GM19099 (cell line): Measurements from ENCODE around the gene TOR1A.

Experiments
- POLR2A ChIP-seq: IDR thresholded peaks from 3 replicates; pipeline ENCODE4 v1.6.1; 2011; ENCODE audit warnings: low read depth; ENCODE audit not compliant: insufficient read length; ENCODE audit errors: extremely low read depth

The TOR1A gene

DNA sequence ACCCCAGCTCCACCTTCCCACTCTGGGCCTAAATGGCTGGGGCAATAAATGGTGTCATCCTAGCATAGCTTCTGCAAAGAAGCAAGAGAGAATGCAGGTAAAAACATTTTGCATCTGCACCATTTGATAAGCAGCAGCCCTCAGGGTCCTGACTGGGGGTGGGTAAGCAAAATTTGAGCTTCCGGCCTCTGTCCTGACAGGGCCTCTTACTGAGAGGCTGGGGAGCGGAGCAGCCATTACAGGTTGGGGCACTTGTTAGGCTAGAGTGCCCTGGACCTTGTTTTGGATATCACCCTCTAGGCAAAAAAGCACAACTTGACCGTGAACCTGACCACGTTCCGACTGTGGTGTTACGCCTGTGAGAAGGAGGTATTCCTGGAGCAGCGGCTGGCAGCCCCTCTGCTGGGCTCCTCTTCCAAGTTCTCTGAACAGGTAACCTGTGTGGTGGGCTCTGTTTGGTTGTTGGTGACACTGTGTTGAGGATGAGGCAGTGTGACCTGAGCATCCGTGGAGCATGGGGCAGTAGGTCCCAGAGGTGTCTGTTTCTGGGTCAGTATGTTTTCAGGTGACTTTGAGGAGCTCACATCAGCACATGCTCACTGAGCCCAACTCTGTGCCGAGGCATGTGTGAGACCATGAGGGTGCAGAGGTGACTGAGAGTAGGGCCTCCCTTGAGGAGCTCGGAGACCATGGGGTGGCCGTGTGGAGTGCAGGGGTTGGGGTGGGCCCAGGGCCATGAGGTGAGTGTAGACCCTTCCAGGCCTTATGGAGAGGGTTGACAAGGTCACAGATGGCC, 34.4 kb upstream of the TOR1A start:
- no peak for TF ChIP-seq POLR2A

DNA sequence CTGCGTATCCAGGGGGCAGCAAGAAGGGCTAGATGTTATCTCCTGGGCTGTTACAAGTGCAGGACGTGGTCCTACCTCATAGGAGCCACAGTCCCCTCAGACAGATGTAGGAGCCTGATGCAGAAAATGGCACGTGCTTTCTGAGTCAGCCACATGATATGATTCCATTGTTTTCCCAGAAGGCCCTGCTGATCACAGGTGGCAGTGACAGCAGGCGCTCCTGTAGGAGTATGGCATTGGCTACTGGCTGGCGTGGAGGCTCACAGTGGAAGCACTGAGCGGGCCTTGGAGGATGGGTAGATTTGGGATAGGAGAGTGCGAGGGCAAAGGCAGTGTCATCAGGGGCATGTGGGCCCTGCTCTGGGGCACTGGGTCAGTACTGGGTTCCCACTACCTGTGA, 33.3 kb upstream of the TOR1A start:
- no peak for TF ChIP-seq POLR2A

GRCh38 chr9:129854588-129855110, 30.7 kb upstream of the TOR1A start:
- no peak for TF ChIP-seq POLR2A

DNA sequence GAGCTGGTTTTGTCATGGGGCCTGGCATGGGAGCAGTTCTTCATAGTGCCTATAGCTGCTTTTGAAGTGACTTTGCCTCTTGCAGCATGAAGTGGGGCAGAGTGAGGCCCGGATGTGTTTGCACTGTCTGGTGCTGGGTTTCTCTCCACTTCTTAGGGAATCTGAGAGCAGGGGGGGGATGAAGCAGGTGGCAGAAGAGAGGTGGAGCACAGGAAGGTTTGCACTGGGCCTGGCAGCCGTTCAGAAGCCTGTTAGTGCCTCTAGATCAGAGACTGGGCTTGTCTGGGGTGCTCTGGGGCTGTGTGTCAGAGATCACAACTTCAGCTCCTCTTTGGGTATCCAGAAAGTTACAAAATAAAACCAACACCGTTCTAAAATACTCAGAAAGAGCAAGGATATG, 29.7 kb upstream of the TOR1A start:
- no peak for TF ChIP-seq POLR2A

DNA sequence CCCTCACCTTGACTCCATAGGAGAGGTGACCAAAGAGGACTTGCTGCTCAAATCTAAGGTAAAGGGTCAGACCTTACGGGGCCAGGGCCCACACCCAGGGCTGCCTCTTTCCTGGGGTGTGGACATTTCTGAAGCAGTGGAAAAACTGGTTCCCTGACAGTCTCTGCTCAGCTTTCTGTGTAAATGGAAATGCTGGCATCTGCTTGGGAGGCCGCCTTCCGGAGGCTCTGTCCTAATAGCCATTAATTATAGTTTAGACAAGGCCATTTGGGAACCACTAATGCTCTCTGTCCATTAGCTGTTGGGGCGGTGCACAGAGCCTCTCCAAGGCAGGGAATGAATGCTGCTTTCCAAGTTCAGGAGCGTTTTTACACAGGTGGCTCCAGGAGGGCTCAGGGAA, 28.6 kb upstream of the TOR1A start:
- TF ChIP-seq POLR2A, result no peak

DNA sequence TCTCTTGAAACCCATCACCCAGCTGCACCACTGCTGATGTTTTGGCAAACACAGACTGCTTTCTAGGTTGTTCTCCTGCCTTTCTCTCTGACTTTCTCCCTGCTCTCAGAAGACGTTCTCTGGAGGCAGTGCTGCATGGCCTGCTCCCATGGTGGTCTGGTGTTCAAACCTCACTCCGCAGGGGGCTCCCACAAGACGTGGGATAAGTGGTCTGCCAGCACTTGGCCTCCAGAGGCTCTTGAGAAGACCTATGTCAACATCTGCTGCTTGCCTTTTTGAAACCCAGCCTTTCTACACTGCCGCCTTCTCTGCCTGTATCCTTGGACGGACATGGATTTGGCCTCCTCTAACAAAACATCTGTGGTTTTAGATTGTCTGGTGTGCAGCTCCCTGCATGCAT, 27.9 kb upstream of the TOR1A start:
- no peak for TF ChIP-seq POLR2A

GRCh38 chr9:129850821-129851550, 27.1 kb upstream of the TOR1A start:
- no peak for TF ChIP-seq POLR2A

DNA sequence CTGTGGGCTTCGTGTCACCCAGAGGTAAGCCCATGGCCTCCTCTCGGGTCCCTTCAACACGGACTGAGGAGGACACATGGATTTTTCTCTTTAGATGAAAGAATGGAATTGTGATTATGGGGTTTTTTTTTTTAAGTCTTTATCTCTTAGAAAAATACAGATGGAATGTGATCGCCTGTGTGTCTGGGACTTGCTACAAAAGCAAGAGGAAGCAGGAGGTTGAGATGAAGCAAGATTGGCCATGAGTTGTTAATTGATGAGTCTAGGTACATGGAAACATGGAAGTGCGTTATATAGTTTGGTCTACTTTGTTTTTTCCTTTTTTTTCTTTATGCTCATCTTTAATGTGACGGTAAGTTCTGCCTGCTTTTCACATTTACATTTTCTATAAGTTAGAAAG, 26.0 kb upstream of the TOR1A start:
- TF ChIP-seq POLR2A, result no peak

GRCh38 chr9:129848712-129849441, 24.9 kb upstream of the TOR1A start:
- no peak for TF ChIP-seq POLR2A

- TF ChIP-seq POLR2A, result no peak
Observed at GRCh38 chr9:129845373-129845772, 21.4 kb upstream of the TOR1A start.

DNA sequence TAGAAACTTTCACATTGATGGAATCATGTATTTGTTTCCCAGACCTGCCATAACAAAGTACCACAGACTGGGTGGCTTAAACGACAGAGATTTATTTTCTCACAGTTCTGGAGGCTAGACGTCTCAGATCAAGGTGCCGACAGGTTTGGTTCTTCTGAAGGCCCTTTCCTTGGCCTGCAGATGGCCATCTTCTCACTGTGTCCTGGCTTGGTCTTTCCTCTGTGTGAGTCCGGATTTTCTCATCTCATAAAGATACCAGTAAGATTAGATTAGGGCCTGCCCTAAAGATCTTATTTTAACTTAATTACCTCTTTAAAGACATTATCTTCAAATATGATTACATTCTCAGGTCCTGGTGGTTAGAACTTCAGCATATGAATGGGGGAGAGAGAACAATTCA, 17.1 kb upstream of the TOR1A start:
- TF ChIP-seq POLR2A, result no peak

GRCh38 chr9:129840034-129840433, 16.1 kb upstream of the TOR1A start:
- no peak for TF ChIP-seq POLR2A

DNA sequence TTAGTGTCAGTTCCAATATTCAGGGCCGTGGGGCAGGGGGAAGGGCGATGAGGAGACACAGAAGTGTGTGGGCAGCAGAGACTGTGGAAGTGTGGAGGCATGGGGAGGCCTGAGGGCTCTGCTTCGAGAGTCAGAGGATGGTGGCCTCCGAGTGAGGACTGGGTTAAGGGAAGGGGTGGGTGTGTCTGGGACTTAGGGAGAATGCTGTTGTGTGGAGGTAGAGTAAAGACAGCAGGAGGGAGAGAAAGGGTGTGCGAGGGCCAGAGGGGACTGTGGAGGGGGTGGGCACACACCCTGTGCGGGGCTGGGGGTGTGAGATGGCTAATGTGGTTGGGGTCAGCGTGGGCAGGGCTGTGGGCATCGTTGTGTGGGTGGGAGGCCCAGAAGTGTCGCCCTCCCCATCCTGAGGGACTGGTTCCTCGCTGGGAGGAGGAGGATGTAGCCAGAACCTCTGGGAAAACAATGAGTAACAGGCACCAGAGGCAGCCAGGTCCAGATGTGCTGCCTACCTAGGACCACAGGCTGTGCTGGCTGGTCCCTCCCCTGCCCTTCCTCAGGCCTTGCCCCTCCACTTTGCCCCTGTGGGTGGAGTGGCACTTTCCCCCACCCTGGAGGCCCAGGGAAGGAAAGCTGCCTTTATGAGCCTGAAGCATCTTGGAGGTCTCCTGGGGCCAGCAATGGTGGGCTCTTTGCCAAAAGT, 15.5 kb upstream of the TOR1A start:
- TF ChIP-seq POLR2A, result no peak

- TF ChIP-seq POLR2A, result no peak
Observed at GRCh38 chr9:129838707-129839259, 14.8 kb upstream of the TOR1A start.
